Measurements from ENCODE around the gene ZNF768. TPM values are rescaled to one million over a fixed set of nuclear protein-coding genes. Genes with fewer than 3 reads are reported as not detected.
A peak's percentile ranks its signal among the peaks of the same experiment; 100 is the strongest.

The ZNF768 gene
- total RNA-seq, 1 donor from 2014 or later: 45.6 TPM

- Mint-ChIP-seq H3K4me3 (ENCODE audit: unreplicated experiment) (peak overlapping the region; percentile 98), H3K27ac (ENCODE audit: unreplicated experiment) (peak overlapping the region; percentile 96)
- no peak for DNase-seq
Observed at GRCh38 chr16:30535106-30535776, 8.9 kb upstream of the ZNF768 start.

GRCh38 chr16:30534368-30535105, 8.2 kb upstream of the ZNF768 start, which contains the start of gene ZNF747:
Gene ZNF747, minus strand, starts transcription at chr16:30534858. Its CDS starts 179 bp downstream, at chr16:30534679.
- peaks cover 12% of the 10 kb centered on the region for H3K9me3 Mint-ChIP-seq (ENCODE audit: unreplicated experiment)
- peak; percentile 93 for DNase-seq
- peak within 1 kb of the TSS; percentile 96 for H3K27ac Mint-ChIP-seq (ENCODE audit: unreplicated experiment)
- peaks cover 4% of the 10 kb centered on the region for H3K27me3 Mint-ChIP-seq (ENCODE audit: unreplicated experiment)
- no peak for TF ChIP-seq CTCF (IDR thresholded peaks at IDR 0.05; ENCODE audit: partially characterized antibody, unreplicated experiment)
- peaks cover 7% of the 10 kb centered on the region for H3K4me1 Mint-ChIP-seq (ENCODE audit: low read depth, unreplicated experiment)
- H3K36me3 Mint-ChIP-seq (ENCODE audit: unreplicated experiment): no peaks in the 10 kb centered on the region
- peak within 1 kb of the TSS; percentile 98 for H3K4me3 Mint-ChIP-seq (ENCODE audit: unreplicated experiment)

More at GRCh38 chr16:30535106-30535776, 8.9 kb upstream of the ZNF768 start:
- Mint-ChIP-seq H3K36me3 (ENCODE audit: unreplicated experiment) (no peaks in the 10 kb centered on the region), H3K4me1 (ENCODE audit: low read depth, unreplicated experiment) (peaks cover 7% of the 10 kb centered on the region), H3K9me3 (ENCODE audit: unreplicated experiment) (peaks cover 12% of the 10 kb centered on the region), H3K27me3 (ENCODE audit: unreplicated experiment) (peaks cover 4% of the 10 kb centered on the region)
- no peak for TF ChIP-seq CTCF (IDR thresholded peaks at IDR 0.05; ENCODE audit: partially characterized antibody, unreplicated experiment)

- peak; percentile 29 for DNase-seq
Observed at GRCh38 chr16:30533748-30534367, 7.5 kb upstream of the ZNF768 start.

GRCh38 chr16:30533146-30533522, 6.8 kb upstream of the ZNF768 start:
- H3K36me3 Mint-ChIP-seq (ENCODE audit: unreplicated experiment): no peaks in the 10 kb centered on the region
- peaks cover 12% of the 10 kb centered on the region for H3K9me3 Mint-ChIP-seq (ENCODE audit: unreplicated experiment)
- peak overlapping the region; percentile 85 for H3K4me3 Mint-ChIP-seq (ENCODE audit: unreplicated experiment)
- peaks cover 4% of the 10 kb centered on the region for H3K27me3 Mint-ChIP-seq (ENCODE audit: unreplicated experiment)
- peak overlapping the region; percentile 87 for H3K27ac Mint-ChIP-seq (ENCODE audit: unreplicated experiment)
- peak; percentile 31 for DNase-seq
- TF ChIP-seq CTCF (IDR thresholded peaks at IDR 0.05; ENCODE audit: partially characterized antibody, unreplicated experiment): no peak
- peaks cover 7% of the 10 kb centered on the region for H3K4me1 Mint-ChIP-seq (ENCODE audit: low read depth, unreplicated experiment)

More at GRCh38 chr16:30533748-30534367, 7.5 kb upstream of the ZNF768 start:
- Mint-ChIP-seq H3K27ac (ENCODE audit: unreplicated experiment) (peak overlapping the region; percentile 70), H3K4me1 (ENCODE audit: low read depth, unreplicated experiment) (peaks cover 7% of the 10 kb centered on the region), H3K27me3 (ENCODE audit: unreplicated experiment) (peaks cover 4% of the 10 kb centered on the region), H3K36me3 (ENCODE audit: unreplicated experiment) (no peaks in the 10 kb centered on the region), H3K4me3 (ENCODE audit: unreplicated experiment) (peak overlapping the region; percentile 87), H3K9me3 (ENCODE audit: unreplicated experiment) (peaks cover 12% of the 10 kb centered on the region)
- no peak for TF ChIP-seq CTCF (IDR thresholded peaks at IDR 0.05; ENCODE audit: partially characterized antibody, unreplicated experiment)
